Astrocyte (in vitro differentiated cells and primary cell): ENCODE data around the gene CST9L. TPM values are rescaled to one million over a fixed set of nuclear protein-coding genes. Genes with fewer than 3 reads are reported as not detected.

Experiments
- DNase-seq: peaks from one replicate; pipeline ENCODE4 v3.0.0-alpha.2; 2010; ENCODE audit warnings: low read depth
- FAIRE-seq: peaks from 2 replicates; lab custom pipeline; 2011; peaks lifted over from hg19 to GRCh38; lab: Jason Lieb, UNC
- H2AFZ ChIP-seq: 2 replicates; pipeline ENCODE4 v1.6.0; 2012; ENCODE audit warnings: low read depth, low read length, inconsistent platforms
- H3K27ac ChIP-seq: 2 replicates; pipeline ENCODE4 v1.5.1; 2011; ENCODE audit warnings: low read depth, low read length, inconsistent platforms
- H3K27me3 ChIP-seq: 2 replicates; pipeline ENCODE4 v1.6.0; 2011; ENCODE audit warnings: low read length, inconsistent platforms; ENCODE audit not compliant: insufficient read depth
- H3K36me3 ChIP-seq: 2 replicates; pipeline ENCODE4 v1.5.1; 2011; ENCODE audit warnings: low read length, inconsistent platforms; ENCODE audit not compliant: insufficient read depth
- H3K4me1 ChIP-seq: 2 replicates; pipeline ENCODE4 v1.5.1; 2011; ENCODE audit warnings: low read length, inconsistent platforms; ENCODE audit not compliant: insufficient read depth
- H3K4me2 ChIP-seq: 2 replicates; pipeline ENCODE4 v1.6.0; 2012; ENCODE audit warnings: low read length, inconsistent platforms
- H3K4me3 ChIP-seq: 2 replicates; pipeline ENCODE4 v1.5.1; 2011; ENCODE audit warnings: low read depth, mild to moderate bottlenecking, low read length, inconsistent platforms; ENCODE audit not compliant: insufficient read depth
- H3K79me2 ChIP-seq: 2 replicates; pipeline ENCODE4 v1.6.0; 2012; ENCODE audit warnings: mild to moderate bottlenecking, low read length, inconsistent platforms; ENCODE audit not compliant: insufficient read depth
- H3K9ac ChIP-seq: 2 replicates; pipeline ENCODE4 v1.6.0; 2012; ENCODE audit warnings: mild to moderate bottlenecking, low read length, inconsistent platforms
- H3K9me3 ChIP-seq: 2 replicates; pipeline ENCODE4 v1.5.1; 2012; ENCODE audit warnings: low read depth, mild to moderate bottlenecking, low read length, inconsistent platforms; ENCODE audit not compliant: insufficient read depth
- H4K20me1 ChIP-seq: 2 replicates; pipeline ENCODE4 v1.6.0; 2012; ENCODE audit warnings: low read length, inconsistent platforms; ENCODE audit not compliant: insufficient read depth
- H3K27ac Mint-ChIP-seq: one replicate; pipeline ENCODE4 v1.8.0; 2021; ENCODE audit warnings: mild to moderate bottlenecking, mixed read lengths; ENCODE audit not compliant: unreplicated experiment
- H3K27me3 Mint-ChIP-seq: one replicate; pipeline ENCODE4 v1.8.0; 2021; ENCODE audit warnings: low read depth, mixed read lengths; ENCODE audit not compliant: unreplicated experiment
- H3K36me3 Mint-ChIP-seq: one replicate; pipeline ENCODE4 v1.8.0; 2021; ENCODE audit warnings: low read depth, mixed read lengths; ENCODE audit not compliant: unreplicated experiment
- H3K4me1 Mint-ChIP-seq: one replicate; pipeline ENCODE4 v1.8.0; 2021; ENCODE audit warnings: low read depth, mixed read lengths; ENCODE audit not compliant: unreplicated experiment
- H3K4me3 Mint-ChIP-seq: one replicate; pipeline ENCODE4 v1.8.0; 2021; ENCODE audit warnings: mild to moderate bottlenecking, moderate library complexity, mixed read lengths; ENCODE audit not compliant: unreplicated experiment
- H3K9me3 Mint-ChIP-seq: one replicate; pipeline ENCODE4 v1.8.0; 2021; ENCODE audit warnings: mild to moderate bottlenecking, mixed read lengths; ENCODE audit not compliant: unreplicated experiment
- CTCF ChIP-seq: IDR thresholded peaks from 2 replicates; pipeline ENCODE4 v1.5.1; 2011; ENCODE audit warnings: low read depth, mild to moderate bottlenecking, inconsistent platforms, low read length, moderate library complexity; ENCODE audit not compliant: insufficient read depth
- EZH2 ChIP-seq: IDR thresholded peaks from 2 replicates; pipeline ENCODE4 v1.6.1; 2012; ENCODE audit warnings: mild to moderate bottlenecking, low read length, inconsistent platforms; ENCODE audit not compliant: insufficient read depth
- total RNA-seq: library from RNA; stranded (reverse); gene quantifications from 2 replicates; pipeline ENCODE4 v1.2.1, GENCODE V29; 2021

Gene CST9L
- total RNA-seq, 1 donor from 2014 or later: not detected

GRCh38 chr20:23540624-23541023, 27.7 kb downstream of the CST9L start:
- Mint-ChIP-seq H3K27me3 (peaks cover 20% of the 10 kb centered on the region), H3K36me3 (no peaks in the 10 kb centered on the region), H3K9me3 (peaks cover 5% of the 10 kb centered on the region), H3K4me3 (no peak overlapping the region), H3K4me1 (peaks cover 4% of the 10 kb centered on the region), H3K27ac (no peak overlapping the region)
- no peak overlapping the region for H2AFZ ChIP-seq
- H3K4me1 ChIP-seq: no peaks in the 10 kb centered on the region
- H3K4me2 ChIP-seq: no peak overlapping the region
- H3K9ac ChIP-seq: no peak overlapping the region
- no peak for TF ChIP-seq EZH2
- no peak for TF ChIP-seq CTCF
- H3K36me3 ChIP-seq: no peaks in the 10 kb centered on the region
- DNase-seq (no peak), FAIRE-seq (no peak)
- no peaks in the 10 kb centered on the region for H3K79me2 ChIP-seq
- H3K9me3 ChIP-seq: no peaks in the 10 kb centered on the region
- no peak overlapping the region for H3K4me3 ChIP-seq
- H3K27ac ChIP-seq: no peak overlapping the region
- no peaks in the 10 kb centered on the region for H4K20me1 ChIP-seq
- no peaks in the 10 kb centered on the region for H3K27me3 ChIP-seq

GRCh38 chr20:23537030-23537429, 31.3 kb downstream of the CST9L start:
- DNase-seq (no peak), FAIRE-seq (no peak)
- Histone ChIP-seq H3K27me3 (no peaks in the 10 kb centered on the region), H3K9ac (no peak overlapping the region), H2AFZ (no peak overlapping the region), H4K20me1 (no peaks in the 10 kb centered on the region), H3K79me2 (no peaks in the 10 kb centered on the region), H3K9me3 (no peaks in the 10 kb centered on the region), H3K36me3 (no peaks in the 10 kb centered on the region), H3K4me2 (no peak overlapping the region), H3K4me3 (no peak overlapping the region), H3K27ac (no peak overlapping the region), H3K4me1 (no peaks in the 10 kb centered on the region)
- no peaks in the 10 kb centered on the region for H3K9me3 Mint-ChIP-seq
- H3K36me3 Mint-ChIP-seq: no peaks in the 10 kb centered on the region
- H3K27ac Mint-ChIP-seq: no peak overlapping the region
- TF ChIP-seq CTCF (no peak), EZH2 (no peak)
- no peak overlapping the region for H3K4me3 Mint-ChIP-seq
- H3K27me3 Mint-ChIP-seq: no peaks in the 10 kb centered on the region
- H3K4me1 Mint-ChIP-seq: peaks cover 4% of the 10 kb centered on the region

GRCh38 chr20:23536328-23536974, 31.8 kb downstream of the CST9L start:
- H3K4me1 Mint-ChIP-seq: peaks cover 2% of the 10 kb centered on the region
- TF ChIP-seq EZH2 (no peak), CTCF (no peak)
- Histone ChIP-seq H3K9ac (no peak overlapping the region), H3K27ac (no peak overlapping the region), H3K4me2 (no peak overlapping the region), H3K79me2 (no peaks in the 10 kb centered on the region), H3K27me3 (no peaks in the 10 kb centered on the region), H4K20me1 (no peaks in the 10 kb centered on the region), H3K4me1 (no peaks in the 10 kb centered on the region), H2AFZ (no peak overlapping the region), H3K36me3 (no peaks in the 10 kb centered on the region), H3K9me3 (no peaks in the 10 kb centered on the region), H3K4me3 (no peak overlapping the region)
- H3K9me3 Mint-ChIP-seq: no peaks in the 10 kb centered on the region
- no peak for FAIRE-seq
- no peak overlapping the region for H3K4me3 Mint-ChIP-seq
- no peak overlapping the region for H3K27ac Mint-ChIP-seq
- DNase-seq: no peak
- no peaks in the 10 kb centered on the region for H3K36me3 Mint-ChIP-seq
- no peaks in the 10 kb centered on the region for H3K27me3 Mint-ChIP-seq
